Fibroblast of mammary gland (primary cell): ENCODE results near the gene CDH23.

Experiments
- DNase-seq: peaks from one replicate; pipeline ENCODE4 v3.0.0-alpha.2; 2010; ENCODE audit warnings: low read depth
- H3K4me3 ChIP-seq: 2 replicates; pipeline ENCODE4 v1.5.1; 2011; ENCODE audit warnings: low read depth, mild to moderate bottlenecking, low read length, moderate library complexity; ENCODE audit not compliant: control insufficient read depth
- TF ChIP-seq, protein P1 (sequence below): conservative IDR thresholded peaks from 2 replicates; pipeline ENCODE4 v1.5.1; 2011; ENCODE audit warnings: low read depth, low read length, inconsistent platforms; ENCODE audit not compliant: control insufficient read depth, insufficient read depth

CDH23 gene

DNA sequence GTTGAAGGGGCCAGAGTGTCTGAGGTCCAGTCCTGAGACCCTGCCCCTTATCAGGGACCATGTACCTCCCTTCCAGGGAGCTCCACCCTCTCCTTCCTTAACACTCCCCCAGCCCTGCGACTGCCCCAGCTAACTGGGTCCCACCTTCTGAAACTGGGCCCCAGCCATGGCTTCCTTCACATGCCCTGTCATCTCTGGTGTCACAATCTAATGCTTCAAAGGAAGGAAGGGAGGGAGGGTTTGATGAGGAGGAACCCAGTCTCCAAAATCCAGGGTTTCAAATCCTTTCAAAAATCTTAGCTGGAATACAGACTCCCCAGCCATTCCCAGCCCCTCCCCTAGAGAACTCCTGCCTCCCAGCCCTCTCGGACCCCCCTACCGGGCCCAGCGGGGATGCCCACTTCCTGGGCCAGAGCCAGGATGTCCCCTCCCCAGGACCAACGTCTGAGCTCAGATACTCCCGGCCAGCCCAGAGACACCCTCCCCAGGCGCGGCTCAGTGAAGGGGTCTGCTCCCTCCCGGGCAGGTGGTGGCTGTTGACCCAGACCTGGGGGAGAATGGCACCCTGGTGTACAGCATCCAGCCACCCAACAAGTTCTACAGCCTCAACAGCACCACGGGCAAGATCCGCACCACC lies 304.9 kb downstream of the CDH23 start:
- TF ChIP-seq, protein P1, sequence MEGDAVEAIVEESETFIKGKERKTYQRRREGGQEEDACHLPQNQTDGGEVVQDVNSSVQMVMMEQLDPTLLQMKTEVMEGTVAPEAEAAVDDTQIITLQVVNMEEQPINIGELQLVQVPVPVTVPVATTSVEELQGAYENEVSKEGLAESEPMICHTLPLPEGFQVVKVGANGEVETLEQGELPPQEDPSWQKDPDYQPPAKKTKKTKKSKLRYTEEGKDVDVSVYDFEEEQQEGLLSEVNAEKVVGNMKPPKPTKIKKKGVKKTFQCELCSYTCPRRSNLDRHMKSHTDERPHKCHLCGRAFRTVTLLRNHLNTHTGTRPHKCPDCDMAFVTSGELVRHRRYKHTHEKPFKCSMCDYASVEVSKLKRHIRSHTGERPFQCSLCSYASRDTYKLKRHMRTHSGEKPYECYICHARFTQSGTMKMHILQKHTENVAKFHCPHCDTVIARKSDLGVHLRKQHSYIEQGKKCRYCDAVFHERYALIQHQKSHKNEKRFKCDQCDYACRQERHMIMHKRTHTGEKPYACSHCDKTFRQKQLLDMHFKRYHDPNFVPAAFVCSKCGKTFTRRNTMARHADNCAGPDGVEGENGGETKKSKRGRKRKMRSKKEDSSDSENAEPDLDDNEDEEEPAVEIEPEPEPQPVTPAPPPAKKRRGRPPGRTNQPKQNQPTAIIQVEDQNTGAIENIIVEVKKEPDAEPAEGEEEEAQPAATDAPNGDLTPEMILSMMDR = no peak
- no peak for DNase-seq
- H3K4me3 ChIP-seq = no peak overlapping the region

DNA sequence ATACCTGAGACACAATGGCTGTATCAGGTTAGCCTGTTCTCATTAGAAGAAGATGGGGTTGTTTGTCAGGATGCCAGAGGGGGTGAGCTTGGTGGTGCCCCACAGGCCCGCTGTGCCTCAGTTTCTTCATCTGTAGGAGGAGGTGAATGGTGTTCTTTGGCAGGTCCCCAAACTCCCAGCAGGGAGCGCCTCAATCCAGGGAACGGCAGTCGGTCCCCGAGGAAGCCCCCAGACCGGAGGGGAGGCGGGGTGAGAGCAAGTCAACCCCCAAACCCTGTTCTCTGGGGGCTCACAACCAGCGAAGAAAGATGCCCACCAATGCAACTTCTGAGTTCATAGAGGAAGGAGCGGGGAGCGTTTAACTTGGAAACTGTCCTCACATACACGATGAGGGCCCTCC lies 306.9 kb downstream of the CDH23 start:
- no peak for DNase-seq
- TF ChIP-seq, protein P1 = no peak
- H3K4me3 ChIP-seq = no peak overlapping the region

DNA sequence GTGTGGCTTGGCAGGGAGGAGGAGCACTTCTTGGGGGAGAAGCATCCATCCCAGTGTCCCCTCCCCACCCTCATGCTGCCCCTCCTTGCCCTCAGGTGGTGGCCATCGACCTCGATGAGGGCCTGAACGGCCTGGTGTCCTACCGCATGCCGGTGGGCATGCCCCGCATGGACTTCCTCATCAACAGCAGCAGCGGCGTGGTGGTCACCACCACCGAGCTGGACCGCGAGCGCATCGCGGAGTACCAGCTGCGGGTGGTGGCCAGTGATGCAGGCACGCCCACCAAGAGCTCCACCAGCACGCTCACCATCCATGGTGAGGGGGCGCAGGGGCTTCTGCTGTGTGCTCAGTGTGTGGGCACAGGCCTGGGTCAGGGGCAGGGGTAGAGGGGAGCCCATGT lies 308.1 kb downstream of the CDH23 start:
- no peak for DNase-seq
- no peak overlapping the region for H3K4me3 ChIP-seq
- TF ChIP-seq, protein P1 = no peak

DNA sequence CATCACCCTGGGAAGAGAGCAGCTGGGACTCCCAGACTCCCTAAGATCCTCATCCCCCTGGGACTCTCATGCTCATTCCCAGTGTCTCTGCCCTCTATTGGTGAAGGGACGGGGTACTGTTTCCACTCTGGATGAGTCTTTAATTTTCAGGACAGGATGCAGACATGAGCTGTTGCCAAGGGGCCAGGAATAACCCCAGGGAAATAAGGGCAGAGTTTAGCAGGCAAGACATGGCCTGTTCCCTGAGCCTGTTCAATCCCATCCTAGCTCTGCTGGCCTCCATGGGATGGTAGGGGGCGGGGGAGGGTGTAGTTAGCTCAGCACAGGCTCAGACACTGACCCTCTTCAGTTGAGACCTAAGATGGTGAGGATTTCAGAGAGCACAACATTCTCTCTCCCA lies 308.9 kb downstream of the CDH23 start:
- no peak for DNase-seq
- TF ChIP-seq, protein P1 = no peak
- no peak overlapping the region for H3K4me3 ChIP-seq

DNA sequence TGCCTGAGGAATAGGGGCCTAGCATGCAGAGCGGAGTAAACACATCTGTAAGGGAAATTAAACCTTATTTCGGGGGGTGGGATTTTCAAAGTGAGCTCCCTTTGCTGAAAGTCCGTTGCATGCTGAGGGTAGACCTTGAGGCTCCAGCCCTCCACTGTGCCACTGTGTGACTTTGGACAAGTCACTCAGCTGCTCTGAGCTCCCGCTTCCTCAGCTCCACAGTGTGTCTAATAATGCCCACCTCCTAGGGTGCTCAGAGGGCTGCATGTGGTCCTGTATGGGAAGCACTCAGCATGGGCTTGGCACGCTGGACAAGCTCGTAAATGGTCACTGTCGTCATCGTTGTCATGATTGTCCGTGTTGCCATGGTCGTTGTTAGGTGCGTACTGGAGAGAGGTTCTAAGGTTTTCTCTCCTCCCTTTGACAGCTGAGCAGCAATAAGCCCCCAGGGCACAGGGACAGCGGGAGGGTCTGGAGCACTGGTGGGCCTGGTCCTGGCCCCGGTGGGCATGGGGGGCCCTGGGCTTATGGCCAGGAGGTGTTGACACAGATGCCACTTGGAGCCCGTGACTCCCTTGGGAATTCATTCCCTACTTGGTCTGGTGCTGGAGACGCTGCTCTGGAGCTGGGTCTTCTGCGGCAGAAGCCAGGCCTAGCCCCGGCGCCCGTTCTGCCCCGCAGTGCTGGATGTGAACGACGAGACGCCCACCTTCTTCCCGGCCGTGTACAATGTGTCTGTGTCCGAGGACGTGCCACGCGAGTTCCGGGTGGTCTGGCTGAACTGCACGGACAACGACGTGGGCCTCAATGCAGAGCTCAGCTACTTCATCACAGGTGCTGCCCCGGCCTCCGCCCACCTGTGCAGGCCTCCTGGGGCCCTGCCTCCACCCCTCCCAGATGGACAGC lies 309.7 kb downstream of the CDH23 start:
- no peak for DNase-seq
- TF ChIP-seq, protein P1 = no peak
- H3K4me3 ChIP-seq = no peak overlapping the region

DNA sequence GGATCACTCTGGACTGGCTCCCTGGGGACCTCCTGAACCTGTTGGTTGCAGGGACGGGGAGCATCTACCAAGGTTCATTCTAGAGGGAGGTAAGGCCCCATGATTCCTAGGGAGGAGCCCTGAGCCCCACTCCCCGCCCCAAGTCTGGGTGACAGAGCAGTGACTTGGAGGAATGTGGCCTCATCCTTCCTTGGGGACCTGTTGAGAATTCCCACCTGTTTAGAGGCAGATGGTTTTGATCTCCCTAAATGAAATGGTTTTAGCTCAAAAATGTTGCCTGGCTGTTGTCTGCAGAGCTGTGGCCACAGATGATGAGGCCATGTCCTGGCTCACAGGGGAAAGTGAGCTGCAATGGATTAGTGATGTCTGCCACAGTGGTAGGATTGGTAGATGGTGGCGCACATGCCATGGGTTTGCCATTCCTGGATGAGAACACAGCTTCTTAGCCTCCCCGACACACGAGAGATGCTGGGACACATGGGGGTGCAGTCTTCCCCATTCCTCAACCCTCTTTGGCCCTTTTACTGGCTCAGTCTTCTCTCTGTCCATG lies 310.6 kb downstream of the CDH23 start:
- TF ChIP-seq, protein P1 = no peak
- DNase-seq = no peak
- no peak overlapping the region for H3K4me3 ChIP-seq
